SK-N-MC (cell line): ENCODE data around the gene ST3GAL4.

Experiments used
- EZH2 ChIP-seq: fragments of 200-600 bp; sonication (generic); IDR thresholded peaks from one replicate; pipeline ENCODE4 v1.6.1; 2017; ENCODE audit warnings: antibody characterized with exemption
- POLR2AphosphoS5 ChIP-seq: IDR thresholded peaks from 2 replicates; pipeline ENCODE4 v1.6.1; 2012; ENCODE audit warnings: mild to moderate bottlenecking, low read depth, low read length, borderline replicate concordance

- TF ChIP-seq EZH2 (no peak), POLR2AphosphoS5 (no peak)
Measured at GRCh38 chr11:126345283-126345682, 10.2 kb upstream of the ST3GAL4 start.
